Adrenal gland (tissue), 12 donors: ENCODE measurements around the gene ACVR2B. TPM values are rescaled to one million over a fixed set of nuclear protein-coding genes. Genes with fewer than 3 reads are reported as not detected.

ENCODE experiments used
- DNase-seq, 7 donors: peaks; one replicate each; pipeline ENCODE4 v3.0.0-alpha.2; 2019 to 2020
- H3K27ac ChIP-seq, 5 donors: fragments of 200-600 bp; sonication (generic) in 4 of 5; 1 replicate in 3 of 5; 2 replicates in 2 of 5; pipeline versions ENCODE4 v1.5.1 to v1.8.0; 2016 to 2020; ENCODE audit warnings: mild to moderate bottlenecking in 1 of 5
- H3K27me3 ChIP-seq: fragments of 200-600 bp; 2 replicates; pipeline ENCODE4 v1.8.0; 2021
- H3K36me3 ChIP-seq, 2 donors: fragments of 200-600 bp; replicated peaks in 1 of 2; 1 replicate in 1 of 2; 2 replicates in 1 of 2; pipeline versions ENCODE4 v1.5.1 to v1.8.0; 2018 to 2022
- H3K4me1 ChIP-seq, 2 donors: fragments of 200-600 bp; replicated peaks in 1 of 2; 1 replicate in 1 of 2; 2 replicates in 1 of 2; pipeline versions ENCODE4 v1.5.1 to v1.8.0; 2018 to 2021
- H3K4me3 ChIP-seq, 4 donors: fragments of 200-600 bp; sonication (generic) in 3 of 4; one replicate each; pipeline ENCODE4 v1.5.1; 2016 to 2018
- H3K9me3 ChIP-seq, 3 donors: fragments of 200-600 bp; sonication (generic) in 1 of 3; replicated peaks in 1 of 3; 1 replicate in 2 of 3; 2 replicates in 1 of 3; pipeline versions ENCODE4 v1.5.1 to v1.8.0; 2016 to 2021
- POLR2A ChIP-seq, 2 donors: fragments of 450-650 bp; IDR thresholded peaks; one replicate each; pipeline ENCODE4 v1.6.1; 2017; ENCODE audit warnings: antibody characterized with exemption in 2 of 2, mild to moderate bottlenecking in 2 of 2, moderate library complexity in 1 of 2
- WGBS, 4 donors: extraction: QIAGEN DNeasy Blood & Tissue Kit in 2 of 4; methylation state at CpG; one replicate each; pipeline versions ENCODE4 v1.1.5 to v1.1.7; 2013 to 2017; 5-methylcytosine and 5-hydroxymethylcytosine counted together
- intact Hi-C, 2 donors: fragments of 100-400 bp; cut with DNase I; formaldehyde crosslinking; loops; one replicate each; pipeline versions ENCODE4 v1.14.1 to v1.15.0; 2022 to 2023
- polyA plus RNA-seq, 3 donors: library from polyadenylated mRNA; stranded (reverse); fragments of 200-250 nt in 2 of 3; fragments of 350-450 nt in 1 of 3; fragmentation: Illumina TruSeq in 1 of 3; extraction: RNeasy Lipid Tissue Mini Kit (QIAGEN cat#74804) in 1 of 3; gene quantifications; one replicate each; pipeline ENCODE4 v1.2.3, GENCODE V29; 2013 to 2014
- total RNA-seq, 9 donors: library from RNA; depleted of rRNA in 4 of 9; stranded (reverse); fragments of >200 nt in 4 of 9; fragments of 120-200 nt in 1 of 9; fragmentation: NEBNext Ultra II Directional in 1 of 9; extraction: Animal tissue kit (Norgen Biotek cat#: 25700) in 1 of 9; gene quantifications; one replicate each; pipeline versions ENCODE4 v1.1.0 to v1.2.4, GENCODE V29; 2013 to 2023
- TF ChIP-seq, protein P1 (sequence below), 6 experiments: fragments of 450-650 bp in 4 of 6; fragments of 200-600 bp in 2 of 6; sonication (generic) in 1 of 6; IDR thresholded peaks; 1 replicate in 5 of 6; 2 replicates in 1 of 6; pipeline versions ENCODE4 v1.5.1 to v1.8.0; 2016 to 2021; ENCODE audit warnings: antibody characterized with exemption in 6 of 6, mild to moderate bottlenecking in 2 of 6, moderate library complexity in 1 of 6
- donor health status: healthy with polysubstance abuse.
- donor health status: Bipolar disorder and iron deficiency.
- donor health status: DM: yes; HTN: yes; CAD: no.
- donor health status: DM: no; HTN: no; CAD: no.
- donor health status: DM: no; HTN: no; CAD: no.
- donor health status: DM: yes; HTN: yes; CAD: no.

The ACVR2B gene
- total and polyA plus RNA-seq, 12 donors: 1.8 to 20.2 (median 11.6) TPM

DNA sequence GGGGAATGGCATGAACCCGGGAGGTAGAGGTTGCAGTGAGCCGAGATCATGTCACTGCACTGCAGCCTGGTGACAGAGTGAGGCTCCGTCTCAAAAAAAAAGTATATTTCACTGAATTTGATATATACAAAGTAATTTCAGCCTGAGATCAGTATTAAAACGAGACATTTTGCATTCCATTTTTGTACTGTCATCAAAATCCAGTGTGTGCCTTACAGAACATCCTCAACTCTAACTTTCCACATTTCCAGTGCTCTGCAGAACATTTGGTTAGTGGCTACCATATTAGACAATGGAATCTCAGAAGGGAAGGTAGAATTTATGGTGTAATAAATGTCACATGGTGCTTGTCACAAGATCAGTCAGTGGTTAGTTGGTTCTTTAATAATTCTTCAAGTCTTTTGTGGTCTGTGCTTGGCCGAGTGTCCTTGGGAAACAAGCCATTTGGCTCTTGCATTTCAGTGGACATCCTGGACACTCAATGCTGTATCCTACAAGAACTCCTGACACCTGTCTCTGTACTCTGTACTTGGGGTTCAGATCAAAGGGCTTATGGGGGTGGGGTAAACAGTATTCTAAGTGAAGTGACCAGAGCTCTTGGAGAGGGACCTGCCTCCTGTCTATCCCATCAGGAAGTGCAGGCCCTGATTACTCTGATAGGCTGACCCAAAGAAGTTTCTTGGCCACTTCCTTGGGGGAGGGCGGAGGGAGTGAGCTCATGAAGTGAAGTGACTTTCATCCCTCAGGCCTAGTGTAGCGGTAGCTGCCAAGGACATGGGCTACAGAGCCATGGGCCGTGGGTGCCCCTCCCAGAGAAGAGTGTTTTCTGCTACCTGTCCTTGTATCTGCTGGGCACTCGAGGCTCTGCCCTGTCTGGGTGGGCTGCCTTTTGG is 3.7 kb downstream of the ACVR2B start:
- Histone ChIP-seq H3K27ac (peak overlapping the region in 4 of 5 donors; percentile 53 to 94 (median 82)), H3K27me3 (no peaks in the 10 kb centered on the region), H3K36me3 (no peaks in the 10 kb centered on the region), H3K4me1 (peaks cover 57 to 67% of the 10 kb centered on the region in 2 donors), H3K4me3 (no peak overlapping the region), H3K9me3 (no peaks in the 10 kb centered on the region)
- 64 to 67% (median 65%) methylated on average over 6 to 9 of the region's 9 CpGs for WGBS, 4 donors
- intact Hi-C loops: no loop called here
- DNase-seq: peak in 6 of 7 donors; percentile 48 to 82 (median 72)
- TF ChIP-seq POLR2A (IDR thresholded peaks at IDR 0.05): peak in 1 of 2 donors; percentile 29
- TF ChIP-seq, protein P1, sequence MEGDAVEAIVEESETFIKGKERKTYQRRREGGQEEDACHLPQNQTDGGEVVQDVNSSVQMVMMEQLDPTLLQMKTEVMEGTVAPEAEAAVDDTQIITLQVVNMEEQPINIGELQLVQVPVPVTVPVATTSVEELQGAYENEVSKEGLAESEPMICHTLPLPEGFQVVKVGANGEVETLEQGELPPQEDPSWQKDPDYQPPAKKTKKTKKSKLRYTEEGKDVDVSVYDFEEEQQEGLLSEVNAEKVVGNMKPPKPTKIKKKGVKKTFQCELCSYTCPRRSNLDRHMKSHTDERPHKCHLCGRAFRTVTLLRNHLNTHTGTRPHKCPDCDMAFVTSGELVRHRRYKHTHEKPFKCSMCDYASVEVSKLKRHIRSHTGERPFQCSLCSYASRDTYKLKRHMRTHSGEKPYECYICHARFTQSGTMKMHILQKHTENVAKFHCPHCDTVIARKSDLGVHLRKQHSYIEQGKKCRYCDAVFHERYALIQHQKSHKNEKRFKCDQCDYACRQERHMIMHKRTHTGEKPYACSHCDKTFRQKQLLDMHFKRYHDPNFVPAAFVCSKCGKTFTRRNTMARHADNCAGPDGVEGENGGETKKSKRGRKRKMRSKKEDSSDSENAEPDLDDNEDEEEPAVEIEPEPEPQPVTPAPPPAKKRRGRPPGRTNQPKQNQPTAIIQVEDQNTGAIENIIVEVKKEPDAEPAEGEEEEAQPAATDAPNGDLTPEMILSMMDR (IDR thresholded peaks at IDR 0.05): peak in 1 of 6 experiments; percentile 8

DNA sequence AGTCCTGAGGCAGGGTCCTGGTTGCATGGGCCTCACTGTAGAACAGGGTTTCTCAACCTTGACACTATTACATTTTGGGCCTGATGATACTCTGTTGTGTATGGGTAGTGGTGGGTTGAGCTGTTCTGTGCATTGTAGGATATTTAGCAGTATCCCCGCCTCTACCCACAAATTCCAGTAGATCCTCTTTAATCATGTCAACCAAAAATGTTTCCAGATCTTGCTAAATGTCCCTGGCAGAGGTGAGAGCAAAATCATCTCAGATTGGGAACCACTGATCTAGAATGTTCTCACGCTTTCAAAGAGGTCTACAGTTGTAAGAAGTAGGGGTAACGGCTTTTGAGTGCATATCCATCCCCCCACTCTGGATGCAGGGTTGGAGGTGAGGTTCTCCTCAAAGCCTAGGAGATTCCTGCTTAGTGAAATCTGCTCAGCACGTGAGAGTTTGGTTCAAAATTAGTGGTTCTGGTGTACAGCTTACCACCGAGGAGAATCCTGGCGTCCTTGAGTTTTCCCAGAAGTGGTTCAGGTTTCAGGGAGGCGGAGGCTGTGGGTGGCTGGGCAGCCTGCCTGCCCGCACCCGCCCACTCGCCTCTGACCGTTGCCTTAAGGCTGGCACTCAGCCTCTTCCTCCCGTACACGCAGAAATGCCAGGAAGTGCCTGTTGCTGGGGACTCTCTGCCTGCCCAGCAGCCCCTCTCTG is 5.3 kb downstream of the ACVR2B start:
- Histone ChIP-seq H3K36me3 (no peaks in the 10 kb centered on the region), H3K4me1 (peaks cover 57 to 70% of the 10 kb centered on the region in 2 donors), H3K27ac (peak overlapping the region; percentile 47 to 94 (median 74)), H3K9me3 (no peaks in the 10 kb centered on the region), H3K27me3 (no peaks in the 10 kb centered on the region), H3K4me3 (peak overlapping the region in 3 of 4 donors; percentile 27 to 61 (median 42))
- intact Hi-C loops: no loop called here
- WGBS, 4 donors: 37 to 100% (median 43%) methylated on average over 2 to 13 of the region's 13 CpGs
- peak; percentile 74 to 91 (median 89) for DNase-seq
- TF ChIP-seq, protein P1 (IDR thresholded peaks at IDR 0.05): no peak
- TF ChIP-seq POLR2A (IDR thresholded peaks at IDR 0.05): peak in 1 of 2 donors; percentile 84

DNA sequence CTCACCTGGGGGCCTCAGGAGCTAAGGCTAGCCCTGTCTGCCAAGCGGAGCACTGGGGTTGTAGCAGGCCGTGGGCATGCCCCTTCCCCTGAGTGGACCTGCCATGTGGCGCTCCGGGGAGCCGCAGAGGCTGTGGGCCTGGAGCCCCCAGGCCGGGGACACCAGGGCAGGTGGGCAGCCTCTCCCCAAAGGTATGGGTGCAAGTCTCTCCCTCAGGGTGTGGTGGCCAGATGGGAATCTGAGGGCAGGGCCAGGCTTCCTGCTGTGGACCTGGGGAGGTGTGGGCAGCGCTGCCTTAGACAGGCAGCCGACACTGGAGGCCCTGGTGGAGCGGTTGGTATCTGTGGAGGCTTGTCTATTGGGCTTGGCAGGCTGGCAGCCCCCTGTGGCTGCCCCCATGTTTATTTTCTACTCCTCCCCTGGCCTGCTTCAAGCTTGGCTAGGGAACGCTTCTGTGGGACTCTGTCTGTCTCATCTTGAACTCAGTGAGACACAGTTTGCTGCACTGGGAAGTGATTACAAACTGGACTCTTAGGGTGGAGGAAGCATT is 5.9 kb downstream of the ACVR2B start:
- H3K27ac ChIP-seq: peak overlapping the region; percentile 47 to 94 (median 74)
- peaks cover 57 to 70% of the 10 kb centered on the region in 2 donors for H3K4me1 ChIP-seq
- intact Hi-C loops: no loop called here
- no peak for DNase-seq
- WGBS, 4 donors: 20 to 57% (median 50%) methylated on average over 1 to 10 of the region's 10 CpGs
- no peaks in the 10 kb centered on the region for H3K36me3 ChIP-seq
- H3K4me3 ChIP-seq: peak overlapping the region in 3 of 4 donors; percentile 27 to 61 (median 42)
- TF ChIP-seq POLR2A (IDR thresholded peaks at IDR 0.05): no peak
- H3K27me3 ChIP-seq: no peaks in the 10 kb centered on the region
- no peaks in the 10 kb centered on the region for H3K9me3 ChIP-seq

GRCh38 chr3:38460377-38461270 is 6.9 kb downstream of the ACVR2B start:
- DNase-seq: no peak
- Histone ChIP-seq H3K4me1 (peaks cover 57 to 70% of the 10 kb centered on the region in 2 donors), H3K9me3 (no peaks in the 10 kb centered on the region), H3K27me3 (no peaks in the 10 kb centered on the region), H3K27ac (peak overlapping the region in 3 of 5 donors; percentile 12 to 91 (median 74)), H3K4me3 (peak overlapping the region in 1 of 4 donors; percentile 61), H3K36me3 (no peaks in the 10 kb centered on the region)
- 68 to 81% (median 74%) methylated on average over 12 of the region's 12 CpGs for WGBS, 4 donors
- TF ChIP-seq POLR2A (IDR thresholded peaks at IDR 0.05): no peak
- TF ChIP-seq, protein P1 (IDR thresholded peaks at IDR 0.05): no peak
- intact Hi-C loops: no loop called here
